Activated CD4-positive, alpha-beta memory T cell treated with anti-CD3 and anti-CD28 coated beads for 36 hours (primary cell): ENCODE measurements around the gene NUP205. TPM values are rescaled to one million over a fixed set of nuclear protein-coding genes. Genes with fewer than 3 reads are reported as not detected.

ENCODE experiments used
- CTCF ChIA-PET: fragments of 350-600 bp; sonication (Branson Sonifier 250); formaldehyde crosslinking; loops from one replicate; lab custom pipeline; 2021; ENCODE audit warnings: antibody characterized with exemption, inconsistent platforms; lab: Charles Lee
- POLR2A ChIA-PET: fragments of 350-600 bp; sonication (Branson Sonifier 250); formaldehyde crosslinking; loops from one replicate; lab custom pipeline; 2021; ENCODE audit warnings: antibody characterized with exemption; lab: Charles Lee
- DNase-seq: peaks from one replicate; pipeline ENCODE4 v3.0.0-alpha.2; 2020
- H3K27ac Mint-ChIP-seq: one replicate; pipeline ENCODE4 v1.8.0; 2021; ENCODE audit warnings: mixed read lengths
- H3K27me3 Mint-ChIP-seq: one replicate; pipeline ENCODE4 v1.8.0; 2021; ENCODE audit warnings: mixed read lengths
- H3K36me3 Mint-ChIP-seq: one replicate; pipeline ENCODE4 v1.8.0; 2021; ENCODE audit warnings: mixed read lengths
- H3K4me1 Mint-ChIP-seq: one replicate; pipeline ENCODE4 v1.8.0; 2021; ENCODE audit warnings: low read depth, mixed read lengths
- H3K4me3 Mint-ChIP-seq: one replicate; pipeline ENCODE4 v1.8.0; 2021; ENCODE audit warnings: mild to moderate bottlenecking, mixed read lengths
- H3K9me3 Mint-ChIP-seq: one replicate; pipeline ENCODE4 v1.8.0; 2021; ENCODE audit warnings: mixed read lengths
- intact Hi-C: fragments of 100-400 bp; cut with micrococcal nuclease; formaldehyde crosslinking; loops from one replicate; pipeline ENCODE4 v1.15.1; 2023
- total RNA-seq, 2 experiments: library from RNA; stranded (reverse); gene quantifications; one replicate each; pipeline ENCODE4 v1.2.3, GENCODE V29; 2021

NUP205 gene
- total RNA-seq, 2 experiments from 2014 or later: 126 to 132 TPM

DNA sequence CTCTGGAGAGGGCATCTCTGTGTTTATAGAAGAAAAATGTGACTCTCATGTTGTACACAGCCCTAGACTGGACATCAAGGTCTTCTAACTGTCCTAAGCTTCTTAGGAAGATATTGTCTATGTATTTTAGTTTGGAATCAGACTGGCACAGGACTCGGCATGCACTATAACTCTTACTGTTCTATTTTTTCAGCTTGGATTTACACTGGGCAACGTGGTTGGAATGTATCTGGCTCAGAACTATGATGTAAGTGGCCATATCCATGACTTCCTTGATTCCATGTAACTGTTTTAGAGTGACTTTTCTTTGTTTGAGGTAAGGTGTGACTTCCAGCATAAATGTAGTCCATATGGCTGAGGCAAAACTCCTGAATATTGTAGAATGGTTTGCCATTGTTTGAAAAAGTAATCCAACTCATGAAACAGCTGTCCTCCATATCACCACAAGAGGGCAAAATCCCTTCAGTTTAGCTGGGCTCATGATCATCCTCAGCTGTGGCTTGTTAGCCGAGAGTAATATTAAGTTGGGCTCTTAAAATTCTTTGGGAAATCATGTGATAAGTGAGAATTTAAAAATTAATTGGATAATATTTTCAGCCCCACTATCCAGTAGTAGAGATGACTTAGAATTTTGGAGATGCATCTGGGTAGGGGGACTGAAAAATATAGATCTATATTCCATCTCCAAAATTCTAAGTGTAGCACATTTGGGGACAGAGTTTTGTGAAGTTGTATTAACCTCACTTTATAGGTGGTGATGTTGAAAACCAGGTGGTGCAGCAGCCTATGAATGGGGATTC is 115.0 kb downstream of the NUP205 start:
- H3K27me3 Mint-ChIP-seq: no peaks in the 10 kb centered on the region
- POLR2A ChIA-PET: no interaction called here
- intact Hi-C loops: loop anchor here (2.0 kb wide), 2 partner anchors 38 to 336 kb away; no protein-coding TSS in a partner anchor

DNA sequence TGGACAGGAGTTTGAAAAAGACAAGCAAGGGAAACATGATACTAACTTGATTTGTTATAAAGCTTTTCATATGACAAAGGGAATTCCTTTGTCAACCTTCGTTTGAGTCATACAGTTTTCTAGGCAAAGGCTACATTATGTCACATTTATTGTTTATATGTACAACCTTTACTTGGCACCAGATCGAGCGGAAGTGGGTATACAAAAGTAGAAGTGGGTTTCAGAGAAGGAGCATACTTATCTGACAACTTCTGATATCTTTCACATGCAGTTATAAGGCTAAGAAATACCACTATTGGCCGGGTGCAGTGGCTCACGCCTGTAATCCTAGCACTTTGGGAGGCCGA is 115.6 kb downstream of the NUP205 start:
- Mint-ChIP-seq H3K4me3 (no peak overlapping the region), H3K27ac (no peak overlapping the region), H3K4me1 (peaks cover 20% of the 10 kb centered on the region), H3K27me3 (no peaks in the 10 kb centered on the region), H3K36me3 (peaks cover 27% of the 10 kb centered on the region), H3K9me3 (no peaks in the 10 kb centered on the region)
- CTCF ChIA-PET: interaction anchor here (0.6 to 4.0 kb wide), 18 partner anchors 8 to 399 kb away, joined by 3 to 33 read pairs (median 7); partner anchors contain the start of gene STMP1
- POLR2A ChIA-PET: no interaction called here
- DNase-seq: no peak
- intact Hi-C loops: loop anchor here (2.0 kb wide), 2 partner anchors 37 to 335 kb away; no protein-coding TSS in a partner anchor

More for the DNA sequence above, 115.0 kb downstream of the NUP205 start:
- Mint-ChIP-seq H3K36me3 (peaks cover 32% of the 10 kb centered on the region), H3K4me1 (peaks cover 25% of the 10 kb centered on the region), H3K9me3 (no peaks in the 10 kb centered on the region), H3K4me3 (no peak overlapping the region), H3K27ac (no peak overlapping the region)
- DNase-seq: no peak
- CTCF ChIA-PET: interaction anchor here (0.6 to 4.0 kb wide), 21 partner anchors 9 to 398 kb away, joined by 3 to 33 read pairs (median 4); partner anchors contain the start of gene STMP1

DNA sequence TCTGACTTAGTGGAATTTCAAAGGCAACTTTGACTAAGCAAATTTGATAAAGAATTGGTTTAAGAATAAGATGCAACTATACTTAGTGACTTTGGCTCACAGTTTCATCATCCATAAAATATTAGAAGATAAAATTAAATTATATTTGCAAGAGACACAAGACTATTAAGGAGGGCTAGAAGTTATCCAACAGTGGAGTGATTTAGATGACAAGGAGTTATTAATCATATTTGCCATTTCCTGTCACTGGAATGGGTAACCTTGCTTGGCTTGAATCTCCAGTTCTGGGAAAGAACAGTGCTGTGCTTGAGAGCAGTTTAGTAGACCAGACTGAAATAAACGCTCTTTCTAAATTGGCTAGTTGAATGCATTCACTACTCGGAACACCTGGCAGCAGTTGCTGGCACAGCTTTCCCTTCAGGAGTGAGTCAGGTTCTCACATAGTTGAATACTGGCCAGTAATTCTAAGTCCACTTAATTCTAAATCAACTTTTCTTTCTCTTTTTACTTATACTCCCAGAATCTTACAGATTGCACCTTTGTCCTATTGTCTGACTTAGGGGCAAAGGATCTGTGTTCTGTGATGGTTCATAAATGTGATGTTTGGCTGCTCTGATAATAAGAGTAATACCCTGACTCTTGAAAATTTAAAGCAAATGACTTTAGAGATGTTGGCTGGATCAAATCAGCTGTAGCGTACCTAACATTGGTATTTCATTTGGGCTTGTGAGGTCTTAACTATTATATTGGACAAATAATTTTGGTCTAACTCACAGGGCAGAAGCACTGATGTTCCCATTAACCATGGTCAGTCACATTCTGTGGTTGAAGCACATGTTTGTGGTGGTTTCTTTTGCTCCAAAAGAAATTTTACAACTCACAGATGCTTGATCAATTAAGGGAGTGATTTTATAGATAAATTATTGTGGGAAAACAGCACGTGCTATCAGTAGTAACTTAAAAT is 121.2 kb downstream of the NUP205 start:
- POLR2A ChIA-PET: no interaction called here
- H3K27me3 Mint-ChIP-seq: no peaks in the 10 kb centered on the region
- intact Hi-C loops: no loop called here

DNA sequence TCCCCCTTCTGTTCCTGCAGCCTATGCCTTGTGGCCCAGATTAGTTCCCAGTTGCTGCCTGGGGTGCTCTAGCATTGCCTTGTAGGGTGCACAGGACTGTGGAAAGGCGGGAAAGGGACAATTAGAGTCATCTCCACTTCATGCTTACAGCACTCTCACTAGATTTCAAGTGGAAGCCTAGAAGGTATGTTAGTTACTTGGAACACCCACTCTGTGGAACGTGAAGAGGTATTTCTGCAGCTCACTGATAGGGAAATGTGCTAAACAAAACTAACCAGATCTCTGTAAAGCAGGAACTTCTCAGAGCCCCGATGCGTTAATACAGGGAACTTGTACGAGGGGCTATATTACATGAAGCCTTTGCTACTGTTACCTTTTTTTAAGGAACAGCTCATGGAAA is 124.0 kb downstream of the NUP205 start:
- H3K4me3 Mint-ChIP-seq: no peak overlapping the region
- no peak overlapping the region for H3K27ac Mint-ChIP-seq
- no peaks in the 10 kb centered on the region for H3K27me3 Mint-ChIP-seq
- peaks cover 8% of the 10 kb centered on the region for H3K4me1 Mint-ChIP-seq
- POLR2A ChIA-PET: interaction anchor here (2.8 kb wide), 1 partner anchor 20 kb away, joined by 11 read pairs; the partner anchor contains the start of gene STMP1
- CTCF ChIA-PET: interaction anchor here (1.2 to 1.8 kb wide), 4 partner anchors 9 to 30 kb away, joined by 3 to 8 read pairs (median 6); partner anchors contain the start of gene STMP1
- intact Hi-C loops: loop anchor here (1.0 to 2.0 kb wide), 2 partner anchors 17 to 349 kb away; no protein-coding TSS in a partner anchor
- H3K9me3 Mint-ChIP-seq: no peaks in the 10 kb centered on the region
- H3K36me3 Mint-ChIP-seq: peaks cover 11% of the 10 kb centered on the region
- DNase-seq: no peak

More for the DNA sequence above, 121.2 kb downstream of the NUP205 start:
- no peak overlapping the region for H3K4me3 Mint-ChIP-seq
- H3K4me1 Mint-ChIP-seq: peaks cover 8% of the 10 kb centered on the region
- peaks cover 22% of the 10 kb centered on the region for H3K36me3 Mint-ChIP-seq
- no peak for DNase-seq
- H3K9me3 Mint-ChIP-seq: no peaks in the 10 kb centered on the region
- CTCF ChIA-PET: no interaction called here
- no peak overlapping the region for H3K27ac Mint-ChIP-seq

DNA sequence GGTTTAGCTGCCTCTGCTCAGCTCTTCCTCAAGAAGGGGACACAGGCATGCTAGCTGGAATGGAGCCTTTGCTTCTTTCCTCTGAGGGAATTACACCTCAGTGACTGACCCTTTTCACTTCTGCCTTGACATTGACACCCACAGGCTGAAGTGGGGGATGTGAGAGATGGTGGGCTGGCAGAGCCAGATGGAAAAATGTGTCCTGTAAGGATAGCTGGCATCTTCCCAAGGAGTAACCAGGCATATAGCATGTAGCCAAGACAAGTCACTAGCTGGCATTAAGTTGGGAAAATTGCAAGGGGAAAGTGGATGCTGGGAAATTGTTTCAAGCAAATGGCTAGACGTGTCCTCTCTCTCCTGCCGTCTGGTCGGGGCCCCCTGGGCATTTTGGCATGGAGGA is 124.5 kb downstream of the NUP205 start:
- no peak for DNase-seq
- ChIA-PET CTCF (interaction anchor here (1.4 to 1.8 kb wide), 2 partner anchors 9 to 19 kb away, joined by 7 to 8 read pairs; partner anchors contain the start of gene STMP1), POLR2A (interaction anchor here (2.8 kb wide), 1 partner anchor 20 kb away, joined by 11 read pairs; the partner anchor contains the start of gene STMP1)
- intact Hi-C loops: no loop called here
- no peak overlapping the region for H3K27ac Mint-ChIP-seq
- H3K9me3 Mint-ChIP-seq: no peaks in the 10 kb centered on the region
- peaks cover 7% of the 10 kb centered on the region for H3K36me3 Mint-ChIP-seq
- peaks cover 8% of the 10 kb centered on the region for H3K4me1 Mint-ChIP-seq
- no peak overlapping the region for H3K4me3 Mint-ChIP-seq
- no peaks in the 10 kb centered on the region for H3K27me3 Mint-ChIP-seq

DNA sequence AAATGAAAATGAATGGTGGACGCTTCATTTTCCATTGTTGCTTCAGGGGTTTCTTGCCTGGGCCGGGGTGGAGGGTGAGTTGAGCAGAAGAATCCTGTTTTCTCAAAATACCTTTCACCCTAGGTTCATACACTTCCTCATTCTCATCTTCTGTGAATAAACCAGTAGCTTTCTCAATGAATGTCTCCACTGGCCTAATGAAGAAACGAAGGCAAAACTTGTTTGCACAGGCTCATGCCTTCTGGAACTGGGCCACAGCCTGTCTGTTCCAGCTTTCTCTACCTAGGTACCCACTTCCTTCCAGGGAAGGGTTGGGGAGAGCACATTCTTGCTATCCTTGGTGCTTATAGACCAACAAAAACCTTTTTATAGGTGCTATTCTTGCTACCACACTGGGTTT is 125.9 kb downstream of the NUP205 start:
- no peak overlapping the region for H3K4me3 Mint-ChIP-seq
- ChIA-PET CTCF (interaction anchor here (1.5 kb wide), 1 partner anchor 11 kb away, joined by 4 read pairs; no protein-coding TSS in a partner anchor), POLR2A (no interaction called here)
- no peak overlapping the region for H3K27ac Mint-ChIP-seq
- DNase-seq: no peak
- intact Hi-C loops: no loop called here
- H3K27me3 Mint-ChIP-seq: no peaks in the 10 kb centered on the region
- no peaks in the 10 kb centered on the region for H3K9me3 Mint-ChIP-seq
- peaks cover 8% of the 10 kb centered on the region for H3K4me1 Mint-ChIP-seq
- H3K36me3 Mint-ChIP-seq: peaks cover 10% of the 10 kb centered on the region

DNA sequence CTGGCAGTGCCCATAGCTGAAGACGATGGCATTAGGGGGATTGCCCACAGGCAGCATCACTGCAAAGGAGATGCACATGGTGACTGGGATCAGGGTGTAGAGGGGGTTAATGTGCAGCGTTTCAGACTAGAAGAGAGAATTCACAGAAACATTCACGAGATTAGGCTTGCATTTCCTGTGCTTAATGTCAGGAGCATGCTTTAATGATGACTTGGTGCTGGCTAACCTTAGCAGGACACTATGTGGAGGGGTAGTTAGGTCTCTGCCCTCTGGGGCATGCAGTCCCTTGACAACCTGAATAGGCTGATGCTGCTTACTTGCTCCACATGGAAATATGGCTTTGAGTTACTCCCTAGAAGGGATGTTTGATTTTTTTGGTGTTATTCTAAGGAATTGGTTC is 126.4 kb downstream of the NUP205 start:
- Mint-ChIP-seq H3K4me3 (no peak overlapping the region), H3K9me3 (no peaks in the 10 kb centered on the region), H3K27ac (no peak overlapping the region), H3K27me3 (no peaks in the 10 kb centered on the region), H3K4me1 (peaks cover 8% of the 10 kb centered on the region), H3K36me3 (peaks cover 7% of the 10 kb centered on the region)
- CTCF ChIA-PET: interaction anchor here (0.6 to 1.5 kb wide), 2 partner anchors 11 to 545 kb away, joined by 4 read pairs; no protein-coding TSS in a partner anchor
- no peak for DNase-seq
- intact Hi-C loops: no loop called here
- POLR2A ChIA-PET: no interaction called here

DNA sequence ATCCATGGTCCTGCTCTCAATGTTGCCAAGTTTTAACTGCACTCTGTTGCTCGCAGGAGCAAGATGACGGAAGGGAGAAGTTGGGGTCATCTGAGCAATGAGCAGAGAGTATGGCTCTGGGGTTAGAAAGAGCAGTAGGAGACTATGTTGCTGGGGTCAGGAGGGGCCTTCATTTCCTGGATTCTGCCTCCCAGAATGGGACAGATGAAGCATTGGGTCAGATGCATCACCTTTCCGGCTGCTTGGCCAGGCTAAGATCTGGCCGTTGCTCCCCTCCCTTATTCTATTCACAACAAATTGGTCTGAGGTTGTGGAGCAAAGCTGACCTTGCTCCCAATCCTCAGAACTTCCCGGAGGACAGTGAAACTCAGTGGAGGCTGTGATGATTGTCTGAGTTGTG is 127.0 kb downstream of the NUP205 start:
- peaks cover 6% of the 10 kb centered on the region for H3K36me3 Mint-ChIP-seq
- CTCF ChIA-PET: interaction anchor here (0.6 to 1.5 kb wide), 2 partner anchors 12 to 545 kb away, joined by 4 read pairs; no protein-coding TSS in a partner anchor
- POLR2A ChIA-PET: no interaction called here
- DNase-seq: no peak
- H3K27ac Mint-ChIP-seq: no peak overlapping the region
- H3K4me1 Mint-ChIP-seq: peaks cover 8% of the 10 kb centered on the region
- H3K9me3 Mint-ChIP-seq: no peaks in the 10 kb centered on the region
- intact Hi-C loops: no loop called here
- H3K27me3 Mint-ChIP-seq: no peaks in the 10 kb centered on the region
- H3K4me3 Mint-ChIP-seq: no peak overlapping the region

DNA sequence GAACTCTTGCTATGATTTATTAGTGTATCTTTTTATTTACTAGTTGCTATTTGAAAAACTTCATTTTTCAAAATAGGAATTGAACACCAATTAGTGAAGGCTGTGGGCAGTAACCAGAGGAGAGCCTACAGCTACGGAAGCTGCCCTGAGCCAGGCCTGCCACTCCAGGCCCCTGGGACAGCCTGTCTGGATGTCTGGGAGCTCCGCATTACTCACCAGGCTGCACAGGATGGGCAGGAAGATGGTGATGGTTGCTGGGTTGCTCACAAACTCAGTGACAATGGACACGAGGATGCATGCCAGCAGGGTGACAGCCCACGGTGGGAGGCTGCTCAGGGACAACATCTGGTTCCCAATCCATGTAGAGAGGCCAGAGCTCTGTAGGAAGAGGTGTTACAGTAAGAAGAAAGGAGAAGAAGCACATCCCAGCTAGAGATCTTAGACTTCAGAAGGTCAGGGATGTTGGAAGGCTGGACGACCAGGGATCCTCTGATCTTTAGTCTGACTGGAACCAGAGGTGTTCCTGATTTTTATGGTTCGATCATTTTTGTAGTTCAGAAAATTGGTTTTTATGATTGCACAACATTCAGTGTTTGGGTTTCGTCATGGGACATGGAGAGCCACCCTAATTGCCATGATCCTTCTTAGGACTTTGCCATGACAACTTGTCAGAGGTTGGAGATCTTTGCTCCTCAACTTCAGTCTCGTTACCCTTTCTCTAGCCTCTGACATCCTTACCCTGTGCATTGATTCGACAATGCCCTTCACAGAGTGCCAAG is 127.8 kb downstream of the NUP205 start:
- H3K4me3 Mint-ChIP-seq: no peak overlapping the region
- peaks cover 6% of the 10 kb centered on the region for H3K36me3 Mint-ChIP-seq
- DNase-seq: no peak
- H3K4me1 Mint-ChIP-seq: peaks cover 5% of the 10 kb centered on the region
- ChIA-PET CTCF (no interaction called here), POLR2A (no interaction called here)
- H3K9me3 Mint-ChIP-seq: no peaks in the 10 kb centered on the region
- H3K27me3 Mint-ChIP-seq: no peaks in the 10 kb centered on the region
- intact Hi-C loops: no loop called here
- no peak overlapping the region for H3K27ac Mint-ChIP-seq

DNA sequence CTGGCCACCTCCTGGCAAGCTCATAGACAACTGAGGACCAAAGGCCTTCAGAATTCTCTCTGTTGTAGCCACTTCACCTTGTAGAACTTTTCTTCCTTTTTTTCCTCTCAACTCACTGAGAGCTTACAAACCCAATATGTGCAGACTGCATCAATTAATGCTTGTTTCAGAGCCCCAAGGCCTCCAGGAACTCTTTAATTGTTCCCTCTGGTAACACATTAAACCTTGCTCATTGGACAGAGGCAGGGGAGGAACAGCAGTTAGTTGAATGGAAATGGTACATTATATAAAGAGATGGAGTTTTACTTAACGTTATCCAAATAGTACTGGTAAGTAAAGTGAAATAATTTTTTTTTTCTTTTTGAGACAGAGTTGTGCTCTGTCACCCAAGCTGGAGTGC is 129.7 kb downstream of the NUP205 start:
- Mint-ChIP-seq H3K4me1 (no peaks in the 10 kb centered on the region), H3K27ac (no peak overlapping the region), H3K27me3 (no peaks in the 10 kb centered on the region), H3K9me3 (no peaks in the 10 kb centered on the region), H3K4me3 (no peak overlapping the region), H3K36me3 (peaks cover 6% of the 10 kb centered on the region)
- intact Hi-C loops: no loop called here
- ChIA-PET POLR2A (no interaction called here), CTCF (interaction anchor here (1.6 kb wide), 1 partner anchor 15 kb away, joined by 3 read pairs; no protein-coding TSS in a partner anchor)
- no peak for DNase-seq

DNA sequence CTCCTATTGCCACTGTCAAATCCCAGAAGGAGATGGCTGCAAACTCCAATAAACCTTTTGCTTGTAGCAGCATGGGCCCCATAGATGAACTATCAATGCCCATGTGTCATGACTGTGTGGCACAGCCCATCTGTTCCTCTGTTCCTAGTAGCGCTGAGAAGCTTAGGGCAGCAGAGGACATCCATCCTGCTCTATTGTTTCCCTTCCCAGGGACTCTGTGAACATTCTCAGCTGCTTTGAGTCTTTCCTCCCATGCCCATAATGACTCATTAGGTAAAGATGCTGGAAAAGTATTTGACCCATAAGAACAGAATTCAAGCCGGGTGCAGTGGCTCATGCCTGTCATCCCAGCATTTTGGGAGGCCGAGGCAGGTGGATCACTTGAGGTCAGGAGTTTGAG is 132.8 kb downstream of the NUP205 start:
- ChIA-PET POLR2A (no interaction called here), CTCF (no interaction called here)
- H3K9me3 Mint-ChIP-seq: no peaks in the 10 kb centered on the region
- H3K36me3 Mint-ChIP-seq: peaks cover 4% of the 10 kb centered on the region
- H3K27ac Mint-ChIP-seq: no peak overlapping the region
- H3K4me3 Mint-ChIP-seq: no peak overlapping the region
- no peaks in the 10 kb centered on the region for H3K27me3 Mint-ChIP-seq
- intact Hi-C loops: no loop called here
- no peak for DNase-seq
- H3K4me1 Mint-ChIP-seq: no peaks in the 10 kb centered on the region
